ENCODE results near the gene CACNA2D3.

The CACNA2D3 gene

DNA sequence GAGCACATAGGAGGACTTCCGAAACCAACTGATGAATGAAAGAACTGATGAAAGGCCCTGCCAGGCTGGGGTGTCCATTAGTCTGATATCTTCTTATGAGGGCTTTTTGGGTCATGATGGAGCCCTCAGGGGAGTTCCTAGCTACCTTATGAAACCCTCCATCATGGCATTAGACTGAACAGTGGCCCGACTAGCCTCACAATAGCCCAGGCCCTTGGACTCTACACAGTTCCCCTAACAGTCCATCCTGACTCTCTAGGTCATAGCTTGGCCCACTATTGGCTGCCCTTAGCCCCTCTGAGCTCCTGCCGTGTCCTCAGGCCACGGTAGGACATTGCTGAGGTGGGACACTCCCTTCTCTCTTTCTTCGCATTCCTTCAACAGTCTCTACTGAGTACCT is 365.9 kb downstream of the CACNA2D3 start:
- no peak for FAIRE-seq

DNA sequence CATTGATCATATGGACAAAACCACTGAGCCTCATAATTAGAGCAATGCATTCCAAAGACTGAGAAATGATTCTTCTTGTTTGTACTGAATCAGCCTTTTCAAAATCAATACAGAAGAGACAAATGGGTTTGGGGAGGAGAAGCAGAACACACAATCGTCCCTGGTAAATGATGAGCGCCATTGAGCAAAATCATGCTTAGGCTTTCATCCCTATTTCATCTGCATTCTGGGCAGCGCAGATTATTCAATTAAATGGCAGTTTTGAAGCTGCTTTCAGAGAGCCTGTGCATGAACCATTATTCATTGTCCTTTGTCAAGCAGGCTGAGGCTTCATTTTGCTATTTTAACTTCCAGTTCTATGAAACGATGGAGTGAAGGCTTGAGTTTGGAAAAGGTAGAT is 371.9 kb downstream of the CACNA2D3 start:
- FAIRE-seq, result no peak

GRCh38 chr3:54506603-54507002 is 384.3 kb downstream of the CACNA2D3 start:
- FAIRE-seq, result no peak

- FAIRE-seq, result no peak
Measured at GRCh38 chr3:54507876-54508460, 385.6 kb downstream of the CACNA2D3 start.

- FAIRE-seq, result no peak
Measured at GRCh38 chr3:54510506-54510905, 388.2 kb downstream of the CACNA2D3 start.

- FAIRE-seq, result no peak
Measured at GRCh38 chr3:54511766-54512365, 389.5 kb downstream of the CACNA2D3 start.

DNA sequence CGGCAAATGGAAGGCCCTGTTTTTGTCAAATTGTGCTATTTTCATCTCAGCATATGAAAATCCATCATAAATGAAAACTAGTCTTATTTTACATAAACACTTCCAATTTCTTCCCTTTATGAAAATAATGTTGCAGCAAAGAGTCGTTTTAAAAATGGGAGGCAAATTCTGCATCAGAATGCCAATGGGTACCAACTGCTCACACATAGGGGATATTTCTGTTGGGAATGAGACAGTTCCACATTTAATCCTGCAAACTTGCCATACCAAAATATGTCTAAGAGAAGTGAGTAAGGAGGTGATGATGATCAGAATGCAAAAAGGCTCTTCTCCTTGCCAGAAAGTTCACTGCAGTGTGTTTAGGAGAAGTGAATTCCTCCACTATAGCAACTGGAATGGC is 391.7 kb downstream of the CACNA2D3 start:
- FAIRE-seq, result no peak

- FAIRE-seq, result no peak
Measured at GRCh38 chr3:54514416-54514815, 392.1 kb downstream of the CACNA2D3 start.

- FAIRE-seq, result no peak
Measured at GRCh38 chr3:54515441-54516213, 393.3 kb downstream of the CACNA2D3 start.

- no peak for FAIRE-seq
Measured at GRCh38 chr3:54517424-54517823, 395.1 kb downstream of the CACNA2D3 start.

- FAIRE-seq, result no peak
Measured at GRCh38 chr3:54518011-54518675, 395.8 kb downstream of the CACNA2D3 start.

GRCh38 chr3:54519493-54519892 is 397.1 kb downstream of the CACNA2D3 start:
- FAIRE-seq, result no peak

- FAIRE-seq, result no peak
Measured at GRCh38 chr3:54520060-54520459, 397.7 kb downstream of the CACNA2D3 start.

- FAIRE-seq, result no peak
Measured at GRCh38 chr3:54527521-54527920, 405.2 kb downstream of the CACNA2D3 start.

- FAIRE-seq, result no peak
Measured at GRCh38 chr3:54527953-54528352, 405.6 kb downstream of the CACNA2D3 start.

GRCh38 chr3:54528668-54529067 is 406.3 kb downstream of the CACNA2D3 start:
- no peak for FAIRE-seq

GRCh38 chr3:54530091-54530490 is 407.7 kb downstream of the CACNA2D3 start:
- no peak for FAIRE-seq

- FAIRE-seq, result no peak
Measured at GRCh38 chr3:54530944-54531343, 408.6 kb downstream of the CACNA2D3 start.

DNA sequence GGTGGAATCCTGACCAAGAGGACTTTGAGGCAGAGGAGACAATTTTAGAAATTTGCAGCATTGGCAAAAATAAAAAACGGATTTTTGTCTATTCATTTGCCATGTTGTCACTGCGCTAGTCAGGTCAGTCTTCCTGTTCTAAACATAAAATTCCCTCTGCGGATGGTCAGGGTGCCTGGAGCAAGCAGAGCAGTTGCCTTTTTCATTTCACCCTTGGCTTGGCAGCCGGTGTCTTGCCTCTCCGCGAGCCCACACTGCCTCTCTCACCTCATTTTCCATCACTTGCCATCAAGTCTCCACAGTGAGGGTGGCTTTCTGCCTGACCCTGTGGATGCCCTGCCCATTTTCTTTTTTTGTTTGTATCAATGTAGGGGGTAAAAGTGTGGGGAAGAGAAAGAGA is 409.4 kb downstream of the CACNA2D3 start:
- no peak for FAIRE-seq

GRCh38 chr3:54533856-54534255 is 411.5 kb downstream of the CACNA2D3 start:
- no peak for FAIRE-seq

GRCh38 chr3:54535619-54536018 is 413.3 kb downstream of the CACNA2D3 start:
- FAIRE-seq, result no peak

DNA sequence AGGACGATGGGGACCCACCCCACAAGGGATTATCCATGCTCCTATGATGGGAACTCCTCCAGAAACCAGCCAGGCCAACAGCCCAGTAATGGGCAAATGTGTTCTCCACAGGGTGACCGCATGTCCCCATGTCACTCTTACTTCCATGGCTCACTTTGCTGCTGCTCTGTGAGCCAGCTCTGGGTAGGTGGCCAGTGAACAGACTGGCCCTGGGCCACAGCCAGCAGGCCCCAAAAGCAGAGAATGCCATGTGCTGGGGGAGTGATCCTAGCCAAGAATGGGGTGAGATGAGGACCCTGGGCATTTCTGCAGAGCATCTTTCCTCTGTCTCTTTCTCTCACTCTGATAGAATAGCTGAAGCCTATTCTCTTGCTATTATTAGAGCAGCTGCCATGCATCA is 414.1 kb downstream of the CACNA2D3 start:
- FAIRE-seq, result no peak

DNA sequence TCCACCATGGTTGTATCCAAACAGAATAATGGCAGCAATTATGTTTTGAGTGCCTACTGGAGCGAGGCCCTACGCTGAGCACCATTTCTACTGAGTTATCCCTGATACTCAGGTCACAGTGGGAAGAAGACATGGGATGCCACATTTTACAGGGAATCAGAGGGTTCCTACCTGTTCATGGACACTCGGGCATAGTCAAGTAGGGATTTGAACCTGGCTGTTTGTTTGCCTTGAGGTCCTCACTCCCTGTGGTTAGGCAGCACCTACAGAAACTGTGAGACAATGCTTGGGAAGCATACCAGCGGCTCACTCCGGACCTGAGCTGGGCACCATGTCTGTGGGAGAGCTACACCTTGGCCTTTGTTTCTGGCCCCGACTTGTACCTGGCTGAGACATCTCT is 415.2 kb downstream of the CACNA2D3 start:
- FAIRE-seq, result no peak

DNA sequence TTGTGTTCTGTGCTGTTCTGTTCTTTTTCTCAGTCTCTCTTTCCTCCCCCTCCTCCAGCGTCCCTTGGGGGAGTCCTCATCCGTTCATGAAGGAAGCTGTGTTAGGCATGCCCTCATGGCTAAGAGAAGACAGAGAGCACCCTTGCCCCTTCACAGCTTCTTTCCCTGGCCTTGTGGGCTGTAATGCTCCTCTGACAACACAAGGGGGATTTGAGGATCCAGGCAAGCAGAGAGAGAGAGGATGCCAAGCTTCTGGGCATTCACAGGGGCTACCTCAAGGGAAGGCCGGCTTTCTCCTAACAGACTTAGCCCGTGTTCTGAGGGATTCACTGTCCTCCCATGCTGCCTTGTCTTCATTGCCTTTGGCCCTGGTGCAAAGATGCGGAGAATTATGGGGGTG is 416.0 kb downstream of the CACNA2D3 start:
- no peak for FAIRE-seq

Measured in G401.6 (cell line).